SK-N-SH (cell line): ENCODE measurements around the gene KRTAP2-4. TPM values are rescaled to one million over a fixed set of nuclear protein-coding genes. Genes with fewer than 3 reads are reported as not detected.

Experiments
- CTCF ChIA-PET: fragments of 300-600, 350-600 bp; formaldehyde crosslinking; extraction: SDS; loops from one replicate; lab custom pipeline; 2021; lab: Yijun Ruan, JAX
- POLR2A ChIA-PET: fragments of 350-600 bp; sonication (Branson Sonifier 250); formaldehyde crosslinking; extraction: SDS; loops from one replicate; lab custom pipeline; 2020; ENCODE audit warnings: antibody characterized with exemption, inconsistent platforms; lab: Yijun Ruan, JAX
- DNase-seq: peaks from one replicate; pipeline ENCODE4 v3.0.0; 2012
- H2AFZ ChIP-seq: fragments of 200-600 bp; sonication (generic); 2 replicates; pipeline ENCODE4 v1.8.1; 2016; ENCODE audit warnings: antibody characterized with exemption, mild to moderate bottlenecking, low read depth
- H3F3A ChIP-seq: fragments of 200-600 bp; sonication (generic); replicated peaks from 2 replicates; pipeline ENCODE3; 2016; ENCODE audit warnings: antibody characterized with exemption, mild to moderate bottlenecking; ENCODE audit not compliant: insufficient read depth
- H3K27ac ChIP-seq, 2 experiments: fragments of 200-500 bp in 1 of 2; fragments of 200-600 bp in 1 of 2; sonication (Bioruptor generic) in 1 of 2; sonication (generic), shearing (Covaris generic) in 1 of 2; 2 replicates each; pipeline versions ENCODE4 v1.5.1 to v1.6.1; 2014 to 2016; ENCODE audit warnings: low read depth in 2 of 2, inconsistent platforms in 1 of 2, low read length in 1 of 2, mild to moderate bottlenecking in 1 of 2, mixed read lengths in 1 of 2
- H3K27me3 ChIP-seq: fragments of 200-600 bp; sonication (generic), shearing (Covaris generic); 2 replicates; pipeline ENCODE4 v1.6.1; 2016; ENCODE audit warnings: mixed run types; ENCODE audit not compliant: insufficient read depth
- H3K36me3 ChIP-seq, 2 experiments: fragments of 200-500 bp in 1 of 2; fragments of 200-600 bp in 1 of 2; sonication (Bioruptor generic) in 1 of 2; sonication (generic) in 1 of 2; replicated peaks in 1 of 2; 2 replicates each; pipeline versions ENCODE3 to v1.5.1; 2014 to 2016; ENCODE audit warnings: low read length in 1 of 2, mild to moderate bottlenecking in 1 of 2; ENCODE audit not compliant: insufficient read depth in 2 of 2, control insufficient read depth in 1 of 2
- H3K4me1 ChIP-seq, 2 experiments: fragments of 200-500 bp in 1 of 2; fragments of 200-600 bp in 1 of 2; sonication (Bioruptor generic) in 1 of 2; sonication (generic), shearing (Covaris generic) in 1 of 2; 2 replicates each; pipeline versions ENCODE4 v1.5.1 to v1.6.1; 2014 to 2016; ENCODE audit warnings: low read depth in 1 of 2, low read length in 1 of 2, mixed run types in 1 of 2; ENCODE audit not compliant: insufficient read depth in 2 of 2, control insufficient read depth in 1 of 2
- H3K4me2 ChIP-seq: fragments of 200-600 bp; sonication (generic), shearing (Covaris generic); 2 replicates; pipeline ENCODE4 v1.6.1; 2017; ENCODE audit warnings: mixed run types
- H3K4me3 ChIP-seq, 2 experiments: fragments of 200-500 bp in 1 of 2; fragments of 200-600 bp in 1 of 2; sonication (Bioruptor generic) in 1 of 2; sonication (generic), shearing (Covaris generic) in 1 of 2; 2 replicates each; pipeline versions ENCODE4 v1.5.1 to v1.8.1; 2014 to 2016; ENCODE audit warnings: low read depth in 2 of 2, inconsistent platforms in 1 of 2, low read length in 1 of 2, mild to moderate bottlenecking in 1 of 2, mixed read lengths in 1 of 2, moderate library complexity in 1 of 2
- H3K79me2 ChIP-seq: fragments of 200-600 bp; sonication (generic); 2 replicates; pipeline ENCODE4 v1.8.1; 2017; ENCODE audit warnings: mild to moderate bottlenecking; ENCODE audit not compliant: insufficient read depth
- H3K9ac ChIP-seq: fragments of 200-600 bp; sonication (generic); 2 replicates; pipeline ENCODE4 v1.6.1; 2017; ENCODE audit warnings: mixed run types
- H3K9me2 ChIP-seq: fragments of 200-600 bp; sonication (generic); 2 replicates; pipeline ENCODE4 v1.6.1; 2017; ENCODE audit warnings: mixed run types
- H3K9me3 ChIP-seq: fragments of 200-600 bp; sonication (generic); 2 replicates; pipeline ENCODE4 v1.6.1; 2017; ENCODE audit warnings: mixed run types, mild to moderate bottlenecking, moderate library complexity
- H4K20me1 ChIP-seq: fragments of 200-600 bp; sonication (generic); 2 replicates; pipeline ENCODE4 v1.6.1; 2017; ENCODE audit warnings: mild to moderate bottlenecking, mixed run types; ENCODE audit not compliant: insufficient read depth
- CHD2 ChIP-seq: fragments of 150-350 bp; IDR thresholded peaks from 2 replicates; pipeline ENCODE4 v1.6.1; 2018; ENCODE audit warnings: low read length; ENCODE audit not compliant: partially characterized antibody
- EP300 ChIP-seq, 2 experiments: IDR thresholded peaks; 2 replicates each; pipeline versions ENCODE4 v1.4.0 to v1.6.1; 2012; ENCODE audit warnings: borderline replicate concordance in 1 of 2, low read depth in 1 of 2, low read length in 1 of 2
- FOSL2 ChIP-seq: IDR thresholded peaks from 2 replicates; pipeline ENCODE4 v1.4.0; 2012; ENCODE audit warnings: low read depth, mild to moderate bottlenecking, moderate library complexity, borderline replicate concordance
- FOXM1 ChIP-seq: IDR thresholded peaks from 2 replicates; pipeline ENCODE4 v1.4.0; 2012; ENCODE audit warnings: low read depth, mild to moderate bottlenecking
- GATA2 ChIP-seq: sonication (generic); formaldehyde crosslinking; IDR thresholded peaks from 2 replicates; pipeline ENCODE4 v1.5.0; 2020; ENCODE audit warnings: mild to moderate bottlenecking, missing genetic modification reagents
- POLR2AphosphoS5 ChIP-seq: IDR thresholded peaks from 2 replicates; pipeline ENCODE4 v1.6.1; 2012; ENCODE audit warnings: low read depth, low read length
- RFX5 ChIP-seq: IDR thresholded peaks from 2 replicates; pipeline ENCODE4 v1.6.1; 2012; ENCODE audit warnings: mild to moderate bottlenecking, improper control_type of control experiment, low read length
- SMC3 ChIP-seq: IDR thresholded peaks from 2 replicates; pipeline ENCODE4 v1.6.1; 2012; ENCODE audit warnings: low read depth, low read length, improper control_type of control experiment
- TAF1 ChIP-seq: IDR thresholded peaks from 2 replicates; pipeline ENCODE4 v1.6.1; 2012; ENCODE audit warnings: low read depth, mild to moderate bottlenecking, low read length, moderate library complexity, borderline replicate concordance
- TEAD4 ChIP-seq: IDR thresholded peaks from 2 replicates; pipeline ENCODE4 v1.4.0; 2012; ENCODE audit warnings: mild to moderate bottlenecking, borderline replicate concordance; ENCODE audit not compliant: insufficient read depth
- YY1 ChIP-seq: IDR thresholded peaks from 2 replicates; pipeline ENCODE4 v1.4.0; 2012; ENCODE audit warnings: low read depth, mild to moderate bottlenecking
- WGBS: methylation state at CpG from one replicate; pipeline ENCODE4 v1.1.6; 2017; ENCODE audit warnings: low lambda C conversion rate; 5-methylcytosine and 5-hydroxymethylcytosine counted together
- polyA plus RNA-seq, 3 experiments: library from polyadenylated mRNA; depleted of rRNA; stranded (reverse); fragments of >200 nt; gene quantifications; 2 replicates each; pipeline ENCODE4 v1.2.3, GENCODE V29; 2012
- TF ChIP-seq, protein P1 (sequence below): IDR thresholded peaks from 2 replicates; pipeline ENCODE4 v1.4.0; 2012; ENCODE audit warnings: low read depth, borderline replicate concordance
- TF ChIP-seq, protein P2 (sequence below): fragments of 150-350 bp; IDR thresholded peaks from 2 replicates; pipeline ENCODE4 v1.6.1; 2017; ENCODE audit warnings: antibody characterized with exemption, low read length, low read depth, borderline replicate concordance
- TF ChIP-seq, protein P3 (sequence below): IDR thresholded peaks from 2 replicates; pipeline ENCODE4 v1.4.0; 2012; ENCODE audit warnings: low read depth, borderline replicate concordance
- TF ChIP-seq, protein P4 (sequence below): fragments of 150-350 bp; IDR thresholded peaks from 2 replicates; pipeline ENCODE4 v1.6.1; 2016; ENCODE audit warnings: mild to moderate bottlenecking, low read depth, low read length
- TF ChIP-seq, protein P5 (sequence below): IDR thresholded peaks from 2 replicates; pipeline ENCODE4; 2012
- TF ChIP-seq, protein P6 (sequence below): IDR thresholded peaks from 2 replicates; pipeline ENCODE4 v1.6.1; 2012; ENCODE audit warnings: mild to moderate bottlenecking, low read depth, low read length, moderate library complexity

The KRTAP2-4 gene
- polyA plus RNA-seq, 1 of the 3 experiments (the other 2 are of a cell fraction) = not detected

DNA sequence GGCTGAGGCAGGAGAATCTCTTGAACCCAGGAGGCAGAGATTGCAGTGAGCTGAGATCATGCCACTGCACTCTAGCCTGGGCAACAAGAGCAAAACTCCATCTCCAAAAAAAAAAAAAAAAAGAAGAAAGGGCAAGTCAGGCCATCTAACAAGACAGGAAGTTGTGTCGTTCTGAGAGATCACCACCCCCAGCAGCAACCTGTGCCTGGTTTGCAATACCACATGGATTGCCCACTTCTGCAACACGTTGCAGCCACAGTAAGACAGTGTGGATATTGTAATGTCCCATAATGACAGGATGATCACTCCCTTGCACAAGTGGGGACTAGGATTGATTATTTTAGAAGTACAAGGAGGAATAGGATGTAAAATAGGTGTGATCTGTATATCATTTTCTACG is 3.4 kb upstream of the KRTAP2-4 start:
- H3K9me2 ChIP-seq = no peaks in the 10 kb centered on the region; the same call in 1 of the 2 replicates
- H3K9ac ChIP-seq = no peak overlapping the region
- no peaks in the 10 kb centered on the region for H3K9me3 ChIP-seq
- ChIA-PET POLR2A (no interaction called here), CTCF (no interaction called here)
- no peak overlapping the region for H2AFZ ChIP-seq
- H3K27me3 ChIP-seq = no peaks in the 10 kb centered on the region
- TF ChIP-seq CHD2 (no peak), FOXM1 (no peak), TAF1 (no peak), SMC3 (no peak)
- TF ChIP-seq, protein P1, sequence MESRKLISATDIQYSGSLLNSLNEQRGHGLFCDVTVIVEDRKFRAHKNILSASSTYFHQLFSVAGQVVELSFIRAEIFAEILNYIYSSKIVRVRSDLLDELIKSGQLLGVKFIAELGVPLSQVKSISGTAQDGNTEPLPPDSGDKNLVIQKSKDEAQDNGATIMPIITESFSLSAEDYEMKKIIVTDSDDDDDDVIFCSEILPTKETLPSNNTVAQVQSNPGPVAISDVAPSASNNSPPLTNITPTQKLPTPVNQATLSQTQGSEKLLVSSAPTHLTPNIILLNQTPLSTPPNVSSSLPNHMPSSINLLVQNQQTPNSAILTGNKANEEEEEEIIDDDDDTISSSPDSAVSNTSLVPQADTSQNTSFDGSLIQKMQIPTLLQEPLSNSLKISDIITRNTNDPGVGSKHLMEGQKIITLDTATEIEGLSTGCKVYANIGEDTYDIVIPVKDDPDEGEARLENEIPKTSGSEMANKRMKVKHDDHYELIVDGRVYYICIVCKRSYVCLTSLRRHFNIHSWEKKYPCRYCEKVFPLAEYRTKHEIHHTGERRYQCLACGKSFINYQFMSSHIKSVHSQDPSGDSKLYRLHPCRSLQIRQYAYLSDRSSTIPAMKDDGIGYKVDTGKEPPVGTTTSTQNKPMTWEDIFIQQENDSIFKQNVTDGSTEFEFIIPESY = no peak
- TF ChIP-seq, protein P2, sequence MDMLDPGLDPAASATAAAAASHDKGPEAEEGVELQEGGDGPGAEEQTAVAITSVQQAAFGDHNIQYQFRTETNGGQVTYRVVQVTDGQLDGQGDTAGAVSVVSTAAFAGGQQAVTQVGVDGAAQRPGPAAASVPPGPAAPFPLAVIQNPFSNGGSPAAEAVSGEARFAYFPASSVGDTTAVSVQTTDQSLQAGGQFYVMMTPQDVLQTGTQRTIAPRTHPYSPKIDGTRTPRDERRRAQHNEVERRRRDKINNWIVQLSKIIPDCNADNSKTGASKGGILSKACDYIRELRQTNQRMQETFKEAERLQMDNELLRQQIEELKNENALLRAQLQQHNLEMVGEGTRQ = no peak
- TF ChIP-seq, protein P3, sequence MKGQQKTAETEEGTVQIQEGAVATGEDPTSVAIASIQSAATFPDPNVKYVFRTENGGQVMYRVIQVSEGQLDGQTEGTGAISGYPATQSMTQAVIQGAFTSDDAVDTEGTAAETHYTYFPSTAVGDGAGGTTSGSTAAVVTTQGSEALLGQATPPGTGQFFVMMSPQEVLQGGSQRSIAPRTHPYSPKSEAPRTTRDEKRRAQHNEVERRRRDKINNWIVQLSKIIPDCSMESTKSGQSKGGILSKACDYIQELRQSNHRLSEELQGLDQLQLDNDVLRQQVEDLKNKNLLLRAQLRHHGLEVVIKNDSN = no peak
- WGBS = 41% methylated on average over 3 of the region's 3 CpGs
- no peaks in the 10 kb centered on the region for H3K4me1 ChIP-seq
- H3K79me2 ChIP-seq = no peaks in the 10 kb centered on the region
- DNase-seq = no peak
- H3F3A ChIP-seq = no peaks in the 10 kb centered on the region
- H3K36me3 ChIP-seq = no peaks in the 10 kb centered on the region
- H3K27ac ChIP-seq = no peak overlapping the region
- H4K20me1 ChIP-seq = no peaks in the 10 kb centered on the region
- no peak overlapping the region for H3K4me2 ChIP-seq
- no peak overlapping the region for H3K4me3 ChIP-seq

DNA sequence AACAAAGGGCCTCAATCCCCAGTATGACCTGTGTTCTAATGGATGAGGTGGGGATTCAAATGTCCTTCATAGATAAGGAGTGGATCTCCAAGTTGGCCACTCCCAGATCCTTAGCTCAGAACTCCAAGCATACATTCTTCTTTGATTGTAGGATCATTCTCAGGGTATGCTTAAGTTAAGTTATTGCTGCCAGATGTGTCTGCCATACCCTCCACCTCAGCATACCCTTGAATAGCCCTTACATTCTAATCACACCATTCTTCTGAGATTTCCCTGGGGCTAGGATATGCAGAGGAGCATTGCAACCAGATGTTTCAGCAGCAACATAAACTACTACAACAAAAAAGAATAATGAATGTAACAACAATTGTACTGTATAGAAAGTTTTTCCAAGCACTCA is 1.6 kb upstream of the KRTAP2-4 start:
- no peak overlapping the region for H3K4me2 ChIP-seq
- H3K9me2 ChIP-seq = no peaks in the 10 kb centered on the region
- no peaks in the 10 kb centered on the region for H3K79me2 ChIP-seq
- H4K20me1 ChIP-seq = no peaks in the 10 kb centered on the region
- no peaks in the 10 kb centered on the region for H3K27me3 ChIP-seq
- ChIA-PET POLR2A (no interaction called here), CTCF (no interaction called here)
- no peak overlapping the region for H3K4me3 ChIP-seq
- no peak overlapping the region for H3K27ac ChIP-seq
- no peaks in the 10 kb centered on the region for H3K9me3 ChIP-seq
- H2AFZ ChIP-seq = no peak overlapping the region
- peaks cover 0 to 8% of the 10 kb centered on the region in 2 experiments; a peak in 1 of 4 replicates for H3K4me1 ChIP-seq
- no peaks in the 10 kb centered on the region for H3K36me3 ChIP-seq
- no peak overlapping the region for H3K9ac ChIP-seq
- DNase-seq = no peak
- H3F3A ChIP-seq = no peaks in the 10 kb centered on the region
- TF ChIP-seq EP300 (IDR thresholded peaks at IDR 0.05; ENCODE audit: borderline replicate concordance in 1 of 2, low read depth in 1 of 2, low read length in 1 of 2) (no peak), GATA2 (CRISPR knock-in tag) (no peak), FOSL2 (no peak), POLR2AphosphoS5 (no peak), TEAD4 (no peak), YY1 (no peak), RFX5 (no peak)
- TF ChIP-seq, protein P4, sequence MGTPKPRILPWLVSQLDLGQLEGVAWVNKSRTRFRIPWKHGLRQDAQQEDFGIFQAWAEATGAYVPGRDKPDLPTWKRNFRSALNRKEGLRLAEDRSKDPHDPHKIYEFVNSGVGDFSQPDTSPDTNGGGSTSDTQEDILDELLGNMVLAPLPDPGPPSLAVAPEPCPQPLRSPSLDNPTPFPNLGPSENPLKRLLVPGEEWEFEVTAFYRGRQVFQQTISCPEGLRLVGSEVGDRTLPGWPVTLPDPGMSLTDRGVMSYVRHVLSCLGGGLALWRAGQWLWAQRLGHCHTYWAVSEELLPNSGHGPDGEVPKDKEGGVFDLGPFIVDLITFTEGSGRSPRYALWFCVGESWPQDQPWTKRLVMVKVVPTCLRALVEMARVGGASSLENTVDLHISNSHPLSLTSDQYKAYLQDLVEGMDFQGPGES = no peak
- TF ChIP-seq, protein P3 = no peak
- TF ChIP-seq, protein P5, sequence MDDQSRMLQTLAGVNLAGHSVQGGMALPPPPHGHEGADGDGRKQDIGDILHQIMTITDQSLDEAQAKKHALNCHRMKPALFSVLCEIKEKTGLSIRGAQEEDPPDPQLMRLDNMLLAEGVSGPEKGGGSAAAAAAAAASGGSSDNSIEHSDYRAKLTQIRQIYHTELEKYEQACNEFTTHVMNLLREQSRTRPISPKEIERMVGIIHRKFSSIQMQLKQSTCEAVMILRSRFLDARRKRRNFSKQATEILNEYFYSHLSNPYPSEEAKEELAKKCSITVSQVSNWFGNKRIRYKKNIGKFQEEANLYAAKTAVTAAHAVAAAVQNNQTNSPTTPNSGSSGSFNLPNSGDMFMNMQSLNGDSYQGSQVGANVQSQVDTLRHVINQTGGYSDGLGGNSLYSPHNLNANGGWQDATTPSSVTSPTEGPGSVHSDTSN = no peak
- TF ChIP-seq, protein P6, sequence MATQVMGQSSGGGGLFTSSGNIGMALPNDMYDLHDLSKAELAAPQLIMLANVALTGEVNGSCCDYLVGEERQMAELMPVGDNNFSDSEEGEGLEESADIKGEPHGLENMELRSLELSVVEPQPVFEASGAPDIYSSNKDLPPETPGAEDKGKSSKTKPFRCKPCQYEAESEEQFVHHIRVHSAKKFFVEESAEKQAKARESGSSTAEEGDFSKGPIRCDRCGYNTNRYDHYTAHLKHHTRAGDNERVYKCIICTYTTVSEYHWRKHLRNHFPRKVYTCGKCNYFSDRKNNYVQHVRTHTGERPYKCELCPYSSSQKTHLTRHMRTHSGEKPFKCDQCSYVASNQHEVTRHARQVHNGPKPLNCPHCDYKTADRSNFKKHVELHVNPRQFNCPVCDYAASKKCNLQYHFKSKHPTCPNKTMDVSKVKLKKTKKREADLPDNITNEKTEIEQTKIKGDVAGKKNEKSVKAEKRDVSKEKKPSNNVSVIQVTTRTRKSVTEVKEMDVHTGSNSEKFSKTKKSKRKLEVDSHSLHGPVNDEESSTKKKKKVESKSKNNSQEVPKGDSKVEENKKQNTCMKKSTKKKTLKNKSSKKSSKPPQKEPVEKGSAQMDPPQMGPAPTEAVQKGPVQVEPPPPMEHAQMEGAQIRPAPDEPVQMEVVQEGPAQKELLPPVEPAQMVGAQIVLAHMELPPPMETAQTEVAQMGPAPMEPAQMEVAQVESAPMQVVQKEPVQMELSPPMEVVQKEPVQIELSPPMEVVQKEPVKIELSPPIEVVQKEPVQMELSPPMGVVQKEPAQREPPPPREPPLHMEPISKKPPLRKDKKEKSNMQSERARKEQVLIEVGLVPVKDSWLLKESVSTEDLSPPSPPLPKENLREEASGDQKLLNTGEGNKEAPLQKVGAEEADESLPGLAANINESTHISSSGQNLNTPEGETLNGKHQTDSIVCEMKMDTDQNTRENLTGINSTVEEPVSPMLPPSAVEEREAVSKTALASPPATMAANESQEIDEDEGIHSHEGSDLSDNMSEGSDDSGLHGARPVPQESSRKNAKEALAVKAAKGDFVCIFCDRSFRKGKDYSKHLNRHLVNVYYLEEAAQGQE = no peak
